Endometrium (tissue), 2 donors: ENCODE measurements around the gene CCP110.
"Not testable (repeated sequence)": the region's sequence is repeated elsewhere in the genome, so short reads cannot be mapped to it uniquely, and the experiment has no call there.

ENCODE experiments used
- FAIRE-seq: peaks from 2 replicates; lab custom pipeline; 2012; peaks lifted over from hg19 to GRCh38; lab: Jason Lieb, UNC
- donor health status: control.
- donor health status: control.

The CCP110 gene

GRCh38 chr16:19507867-19508266 lies 15.9 kb upstream of the CCP110 start:
- no peak for FAIRE-seq

- no peak for FAIRE-seq
Observed at GRCh38 chr16:19512297-19512696, 11.4 kb upstream of the CCP110 start.

- FAIRE-seq: peak; percentile 54
Observed at GRCh38 chr16:19513377-19514053, 10.2 kb upstream of the CCP110 start.

GRCh38 chr16:19515757-19516156 lies 8.0 kb upstream of the CCP110 start:
- FAIRE-seq: no peak

- no peak for FAIRE-seq
Observed at GRCh38 chr16:19517424-19518089, 6.2 kb upstream of the CCP110 start.

GRCh38 chr16:19518388-19518787 lies 5.4 kb upstream of the CCP110 start:
- FAIRE-seq: no peak

GRCh38 chr16:19520861-19521331 lies 2.8 kb upstream of the CCP110 start:
- no peak for FAIRE-seq

GRCh38 chr16:19521471-19522396 lies 2.0 kb upstream of the CCP110 start, which contains the start of gene GDE1:
TSS of gene GDE1 (minus strand) at chr16:19522098. CDS start at chr16:19521964, 134 bp downstream.
- peak; percentile 26 for FAIRE-seq

- FAIRE-seq: no peak
Observed at GRCh38 chr16:19522397-19522732, 1.4 kb upstream of the CCP110 start.

- FAIRE-seq: no peak
Observed at GRCh38 chr16:19522760-19523159, 982 bp upstream of the CCP110 start.

GRCh38 chr16:19523184-19523558 lies 571 bp upstream of the CCP110 start:
- no peak for FAIRE-seq

- no peak for FAIRE-seq
Observed at GRCh38 chr16:19524356-19524615, 544 bp downstream of the CCP110 start.

- no peak for FAIRE-seq
Observed at GRCh38 chr16:19524616-19525384, 1.1 kb downstream of the CCP110 start.

- FAIRE-seq: no peak
Observed at GRCh38 chr16:19525385-19525723, 1.6 kb downstream of the CCP110 start.

- no peak for FAIRE-seq
Observed at GRCh38 chr16:19527161-19527560, 3.4 kb downstream of the CCP110 start.

- FAIRE-seq: no peak
Observed at GRCh38 chr16:19528666-19529065, 4.9 kb downstream of the CCP110 start.

- FAIRE-seq: no peak
Observed at GRCh38 chr16:19532601-19533000, 8.9 kb downstream of the CCP110 start.

- no peak for FAIRE-seq
Observed at GRCh38 chr16:19540241-19540970, 16.7 kb downstream of the CCP110 start.

- no peak for FAIRE-seq
Observed at GRCh38 chr16:19542138-19542821, 18.5 kb downstream of the CCP110 start.

GRCh38 chr16:19543278-19543996 lies 19.7 kb downstream of the CCP110 start:
- not testable (repeated sequence) for FAIRE-seq
